Measurements from ENCODE around the gene VLDLR.
"Not testable (repeated sequence)": the region's sequence is repeated elsewhere in the genome, so short reads cannot be mapped to it uniquely, and the experiment has no call there.

Gene VLDLR

GRCh38 chr9:2663461-2664173 is 42.0 kb downstream of the VLDLR start:
- no peak for DNase-seq

GRCh38 chr9:2664174-2665065 is 42.8 kb downstream of the VLDLR start:
- DNase-seq, result no peak

GRCh38 chr9:2666569-2666968 is 45.0 kb downstream of the VLDLR start:
- no peak for DNase-seq

- no peak for DNase-seq
Observed at GRCh38 chr9:2673161-2673560, 51.6 kb downstream of the VLDLR start.

GRCh38 chr9:2674141-2674824 is 52.7 kb downstream of the VLDLR start:
- DNase-seq, result no peak

GRCh38 chr9:2675834-2676233 is 54.2 kb downstream of the VLDLR start:
- no peak for DNase-seq

GRCh38 chr9:2676466-2676865 is 54.9 kb downstream of the VLDLR start:
- DNase-seq, result no peak

GRCh38 chr9:2677915-2678889 is 56.6 kb downstream of the VLDLR start:
- no peak for DNase-seq

GRCh38 chr9:2679011-2679410 is 57.4 kb downstream of the VLDLR start:
- DNase-seq, result no peak

- no peak for DNase-seq
Observed at GRCh38 chr9:2681981-2682380, 60.4 kb downstream of the VLDLR start.

- DNase-seq, result no peak
Observed at GRCh38 chr9:2686911-2687310, 65.3 kb downstream of the VLDLR start.

- DNase-seq, result no peak
Observed at GRCh38 chr9:2688636-2689035, 67.0 kb downstream of the VLDLR start.

- no peak for DNase-seq
Observed at GRCh38 chr9:2691212-2691611, 69.6 kb downstream of the VLDLR start.

- DNase-seq, result no peak
Observed at GRCh38 chr9:2691626-2692025, 70.0 kb downstream of the VLDLR start.

GRCh38 chr9:2693056-2693455 is 71.5 kb downstream of the VLDLR start:
- no peak for DNase-seq

- no peak for DNase-seq
Observed at GRCh38 chr9:2697492-2697891, 75.9 kb downstream of the VLDLR start.

GRCh38 chr9:2700398-2700797 is 78.8 kb downstream of the VLDLR start:
- DNase-seq, result no peak

- DNase-seq, result no peak
Observed at GRCh38 chr9:2700909-2701550, 79.4 kb downstream of the VLDLR start.

- no peak for DNase-seq
Observed at GRCh38 chr9:2704504-2704903, 82.9 kb downstream of the VLDLR start.

GRCh38 chr9:2707256-2707655 is 85.7 kb downstream of the VLDLR start:
- not testable (repeated sequence) for DNase-seq

All from right kidney (tissue), 1 donor.